Gastroesophageal sphincter (tissue), 4 donors: Measurements from ENCODE around the gene PAX7. TPM values are rescaled to one million over a fixed set of nuclear protein-coding genes. Genes with fewer than 3 reads are reported as not detected.

Experiments used
- ATAC-seq: fragments of 150-250 bp; one replicate; pipeline ENCODE4 v1.9.1; 2016; ENCODE audit warnings: mild to moderate bottlenecking, moderate library complexity
- H3K27ac ChIP-seq, 4 donors: fragments of 200-600 bp; sonication (generic) in 3 of 4; 1 replicate in 3 of 4; 2 replicates in 1 of 4; pipeline ENCODE4 v1.5.1; 2016 to 2019
- H3K27me3 ChIP-seq: fragments of 200-600 bp; sonication (generic); one replicate; pipeline ENCODE4 v1.5.1; 2019
- H3K36me3 ChIP-seq, 2 donors: fragments of 200-600 bp; sonication (generic); one replicate each; pipeline ENCODE4 v1.5.1; 2019; ENCODE audit warnings: control low read depth in 1 of 2
- H3K4me1 ChIP-seq, 3 donors: fragments of 200-600 bp; sonication (generic); 1 replicate in 2 of 3; 2 replicates in 1 of 3; pipeline ENCODE4 v1.5.1; 2016 to 2019; ENCODE audit warnings: control low read depth in 2 of 3
- H3K4me3 ChIP-seq, 2 donors: fragments of 200-600 bp; sonication (generic); one replicate each; pipeline ENCODE4 v1.5.1; 2019; ENCODE audit warnings: mild to moderate bottlenecking in 1 of 2, moderate library complexity in 1 of 2
- H3K9me3 ChIP-seq, 3 donors: fragments of 200-600 bp; sonication (generic); one replicate each; pipeline ENCODE4 v1.5.1; 2017 to 2019; ENCODE audit warnings: control low read depth in 2 of 3
- CTCF ChIP-seq, 4 experiments: fragments of 200-600 bp in 2 of 4; fragments of 450-650 bp in 2 of 4; sonication (generic) in 1 of 4; IDR thresholded peaks; one replicate each; pipeline ENCODE4 v1.5.1; 2017 to 2019; ENCODE audit warnings: antibody characterized with exemption in 4 of 4, mild to moderate bottlenecking in 2 of 4, moderate library complexity in 2 of 4
- EP300 ChIP-seq: sonication (generic); formaldehyde crosslinking; IDR thresholded peaks from one replicate; pipeline ENCODE4 v1.6.1; 2017; ENCODE audit warnings: antibody characterized with exemption, mild to moderate bottlenecking
- POLR2A ChIP-seq, 2 donors: fragments of 450-650 bp; IDR thresholded peaks; one replicate each; pipeline ENCODE4 v1.6.1; 2017; ENCODE audit warnings: antibody characterized with exemption in 2 of 2, mild to moderate bottlenecking in 2 of 2, moderate library complexity in 1 of 2
- POLR2AphosphoS5 ChIP-seq: sonication (generic); formaldehyde crosslinking; IDR thresholded peaks from one replicate; pipeline ENCODE4 v1.6.1; 2017; ENCODE audit warnings: antibody characterized with exemption
- WGBS, 2 donors: methylation state at CpG; one replicate each; pipeline ENCODE4 v1.1.5; 2018; ENCODE audit warnings: low coverage in 1 of 2; 5-methylcytosine and 5-hydroxymethylcytosine counted together
- total RNA-seq, 4 donors: library from RNA; depleted of rRNA; stranded (reverse); fragments of >200 nt; gene quantifications; one replicate each; pipeline ENCODE4 v1.1.0, GENCODE V29; 2016

The PAX7 gene
- total RNA-seq, 4 donors from 2014 or later, result not detected

- H3K9me3 ChIP-seq, result no peaks in the 10 kb centered on the region
- H3K27me3 ChIP-seq, result peaks cover 100% of the 10 kb centered on the region
- peaks cover 0 to 27% (median 11%) of the 10 kb centered on the region in 3 donors for H3K4me1 ChIP-seq
- no peak for TF ChIP-seq POLR2A (IDR thresholded peaks at IDR 0.05)
- TF ChIP-seq CTCF (IDR thresholded peaks at IDR 0.05), result no peak
- no peak for TF ChIP-seq POLR2AphosphoS5
- TF ChIP-seq EP300, result no peak
- H3K4me3 ChIP-seq, result no peak overlapping the region
- no peaks in the 10 kb centered on the region for H3K36me3 ChIP-seq
- H3K27ac ChIP-seq, result no peak overlapping the region
- ATAC-seq, result no peak
- WGBS, 2 donors, result 0 to 7% methylated on average over 3 to 4 of the region's 5 CpGs
These were observed 4.5 kb downstream of the PAX7 start for GRCh38 chr1:18635070-18635577.

- Histone ChIP-seq H3K27me3 (peaks cover 100% of the 10 kb centered on the region), H3K36me3 (no peaks in the 10 kb centered on the region), H3K27ac (no peak overlapping the region), H3K4me3 (no peak overlapping the region), H3K4me1 (peaks cover 0 to 18% (median 4%) of the 10 kb centered on the region in 3 donors), H3K9me3 (no peaks in the 10 kb centered on the region)
- 0 to 20% methylated on average over 1 to 4 of the region's 40 CpGs for WGBS, 2 donors
- no peak for ATAC-seq
- TF ChIP-seq EP300, result no peak
- TF ChIP-seq POLR2A (IDR thresholded peaks at IDR 0.05), result no peak
- no peak for TF ChIP-seq CTCF (IDR thresholded peaks at IDR 0.05)
- no peak for TF ChIP-seq POLR2AphosphoS5
These were observed 5.4 kb downstream of the PAX7 start for GRCh38 chr1:18635891-18636595.

GRCh38 chr1:18636596-18637508 lies 6.2 kb downstream of the PAX7 start:
- no peak overlapping the region for H3K4me3 ChIP-seq
- peaks cover 100% of the 10 kb centered on the region for H3K27me3 ChIP-seq
- H3K27ac ChIP-seq, result no peak overlapping the region
- peaks cover 0 to 17% (median 0%) of the 10 kb centered on the region in 3 donors for H3K4me1 ChIP-seq
- ATAC-seq, result no peak
- WGBS, 2 donors, result 3 to 5% methylated on average over 5 to 20 of the region's 52 CpGs
- H3K36me3 ChIP-seq, result no peaks in the 10 kb centered on the region
- H3K9me3 ChIP-seq, result no peaks in the 10 kb centered on the region
- no peak for TF ChIP-seq EP300
- TF ChIP-seq CTCF (IDR thresholded peaks at IDR 0.05), result no peak
- TF ChIP-seq POLR2A (IDR thresholded peaks at IDR 0.05), result no peak
- TF ChIP-seq POLR2AphosphoS5, result no peak

DNA sequence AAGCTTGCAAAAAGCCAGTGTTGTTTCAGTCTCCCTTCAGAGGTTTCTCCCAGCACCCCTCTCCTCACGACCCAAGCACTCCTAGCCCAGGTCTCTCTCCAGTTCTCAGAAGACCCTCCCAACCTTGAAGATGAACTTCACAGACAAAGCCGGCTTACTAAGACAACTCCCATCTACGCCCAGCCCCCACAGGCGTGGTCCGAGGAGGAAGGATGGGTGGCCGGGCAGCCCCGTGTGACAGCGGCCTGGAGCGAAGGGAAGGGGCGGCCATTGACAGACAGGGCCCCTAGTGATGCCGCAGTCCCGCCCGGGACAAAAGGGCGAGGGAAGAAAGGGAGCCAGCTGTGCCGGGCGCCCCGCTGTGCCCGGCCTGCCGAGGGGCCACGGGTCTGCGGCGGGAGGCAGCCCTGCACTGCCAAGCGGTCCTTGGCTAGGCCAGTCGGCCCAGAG lies 6.9 kb downstream of the PAX7 start:
- Histone ChIP-seq H3K36me3 (no peaks in the 10 kb centered on the region), H3K4me3 (no peak overlapping the region), H3K27ac (no peak overlapping the region), H3K27me3 (peaks cover 100% of the 10 kb centered on the region), H3K9me3 (no peaks in the 10 kb centered on the region), H3K4me1 (peaks cover 0 to 20% (median 0%) of the 10 kb centered on the region in 3 donors)
- TF ChIP-seq EP300 (no peak), POLR2A (IDR thresholded peaks at IDR 0.05) (no peak), POLR2AphosphoS5 (no peak), CTCF (IDR thresholded peaks at IDR 0.05) (no peak)
- ATAC-seq, result no peak
- WGBS, 2 donors, result 0% methylated on average over 1 of the region's 24 CpGs; no CpG with 5 or more reads in 1 of the 2 donors
